GM19452 (cell line): Measurements from ENCODE around the gene SET.

Experiments
- ATAC-seq: cut with Tn5 transposase; IDR thresholded peaks from one replicate; pipeline ENCODE4 v1.9.1; 2021; ENCODE audit not compliant: unreplicated experiment

The SET gene

DNA sequence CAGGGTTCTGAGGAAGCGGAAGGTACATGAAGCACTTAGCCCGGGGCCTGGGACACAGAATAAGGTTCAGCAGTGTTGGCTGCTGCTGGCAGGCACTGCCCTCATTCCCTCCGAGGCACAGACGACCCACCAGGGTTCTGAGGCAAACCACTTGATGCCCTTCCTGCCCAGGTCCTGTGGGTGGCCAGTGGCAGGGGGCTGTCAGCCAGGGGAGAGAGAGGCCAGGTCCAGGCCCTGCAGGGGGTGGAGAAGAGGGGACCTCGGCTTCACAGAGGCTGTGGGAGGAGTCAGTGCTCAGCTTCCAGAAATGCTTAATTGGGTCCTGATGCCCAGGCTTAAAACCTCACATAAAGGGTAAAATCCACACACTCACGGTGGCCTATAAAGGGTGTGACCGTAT is 39.3 kb downstream of the SET start:
- ATAC-seq, result no peak

DNA sequence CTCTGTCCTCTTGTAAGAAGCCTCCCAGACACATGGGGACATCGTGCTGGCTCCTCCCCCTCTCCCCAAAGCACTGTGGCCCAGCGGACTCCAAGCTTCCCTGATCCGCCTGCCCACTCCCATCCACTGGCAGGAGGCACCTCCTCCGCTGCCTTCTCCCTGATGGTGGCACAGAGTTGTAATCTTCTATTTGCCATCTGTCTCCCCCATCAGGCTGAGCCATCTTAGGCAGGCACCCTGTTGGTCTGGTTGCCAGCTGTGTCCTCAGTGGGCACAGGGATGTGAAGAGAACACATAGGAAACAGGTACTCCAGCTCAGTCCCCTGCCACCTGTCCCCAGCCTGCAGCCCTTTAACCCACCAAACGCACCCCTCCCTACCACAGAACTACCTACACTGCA is 40.3 kb downstream of the SET start:
- ATAC-seq, result no peak

DNA sequence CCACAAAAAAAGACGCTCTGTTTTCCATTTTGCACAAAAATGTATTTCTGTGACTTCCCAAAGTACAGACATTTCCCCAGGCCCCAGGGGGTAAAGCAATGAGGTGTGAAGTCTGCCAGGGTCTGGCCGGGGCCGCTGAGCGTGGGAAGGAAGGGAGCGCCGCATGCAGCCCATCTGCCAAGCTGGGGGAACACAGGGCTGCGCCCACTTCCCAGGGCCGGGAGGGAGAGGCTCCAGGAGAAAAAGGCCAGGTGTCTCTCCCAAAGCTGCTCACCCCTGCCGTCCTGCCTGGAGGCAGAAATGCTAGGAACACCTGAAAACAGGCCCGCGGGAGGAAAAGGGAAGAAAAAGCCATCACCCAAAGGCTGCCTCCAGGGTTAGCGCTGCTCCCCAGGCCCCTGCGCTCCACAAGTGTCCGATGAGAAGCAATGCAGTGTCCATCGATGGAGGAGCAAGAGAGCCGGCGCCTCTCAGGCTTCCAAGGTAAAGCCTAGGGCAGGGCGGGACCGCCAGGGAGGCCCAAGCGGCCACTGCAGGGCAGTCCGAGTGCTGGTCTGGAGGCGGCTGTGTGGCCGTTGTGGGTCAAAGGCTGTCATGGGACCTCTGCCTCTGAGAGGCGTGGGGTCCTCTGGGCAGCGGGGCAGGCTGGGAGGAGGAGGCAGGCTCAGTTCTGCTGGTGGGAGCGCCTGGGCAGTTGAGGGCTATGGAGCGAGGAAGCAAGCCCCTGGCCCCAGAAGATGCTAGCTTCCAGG is 40.9 kb downstream of the SET start:
- no peak for ATAC-seq

DNA sequence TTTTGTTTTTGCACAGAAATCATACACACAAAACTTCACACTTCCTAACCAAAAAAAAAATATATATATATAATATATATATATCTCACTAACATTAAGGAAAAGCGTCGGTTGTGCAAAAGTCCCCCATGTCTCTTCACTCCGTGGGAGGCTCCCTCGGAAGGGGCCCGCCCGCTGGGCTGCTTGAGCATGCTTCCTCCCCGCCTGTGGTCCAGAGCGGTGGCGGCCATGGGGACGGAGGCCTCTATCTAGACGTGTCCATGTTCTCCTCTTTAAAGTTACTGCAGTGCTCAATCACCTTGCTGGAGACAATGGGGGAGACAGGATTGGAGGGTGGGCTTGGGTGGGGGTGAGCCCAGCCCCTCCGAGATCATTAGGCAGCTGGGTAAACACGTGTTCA is 42.1 kb downstream of the SET start:
- ATAC-seq, result no peak

DNA sequence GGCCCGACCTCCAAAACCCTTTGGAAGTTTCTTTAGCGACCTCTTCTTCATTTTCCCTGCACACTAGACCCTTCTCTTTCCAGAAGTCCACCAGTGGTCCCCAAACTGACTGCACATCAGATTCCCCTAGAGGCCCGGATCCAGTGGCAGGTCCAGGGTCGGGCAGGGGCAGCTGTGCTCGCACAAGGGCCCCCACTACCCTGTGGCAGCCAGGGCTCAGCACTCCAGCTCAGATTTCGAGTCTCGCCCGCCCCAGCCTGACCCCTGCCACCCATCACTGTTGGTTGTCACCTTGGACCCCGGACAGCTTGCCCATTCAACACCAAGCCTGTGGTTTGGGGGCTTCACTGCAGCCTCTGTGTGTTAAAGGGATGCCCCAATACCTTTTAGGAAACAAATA is 42.7 kb downstream of the SET start:
- no peak for ATAC-seq

DNA sequence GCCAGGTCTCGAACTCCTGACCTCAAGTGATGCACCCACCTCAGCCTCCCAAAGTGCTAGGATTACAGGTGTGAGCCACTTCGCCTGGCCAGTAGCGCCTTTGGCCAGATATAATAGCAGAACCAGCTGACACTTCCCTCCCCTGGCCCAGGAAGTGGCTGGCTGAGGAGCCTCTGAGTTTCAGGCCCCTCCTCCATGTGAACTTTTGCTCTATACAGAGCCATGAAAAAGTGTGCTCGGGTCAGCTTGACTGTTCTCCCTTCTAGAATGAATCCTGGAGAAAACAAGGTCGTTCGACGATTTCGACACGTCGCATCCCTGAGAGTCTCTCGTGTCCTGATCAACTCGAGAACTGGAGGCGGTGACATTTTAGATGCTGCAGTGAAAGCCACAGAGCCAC is 43.6 kb downstream of the SET start:
- no peak for ATAC-seq

DNA sequence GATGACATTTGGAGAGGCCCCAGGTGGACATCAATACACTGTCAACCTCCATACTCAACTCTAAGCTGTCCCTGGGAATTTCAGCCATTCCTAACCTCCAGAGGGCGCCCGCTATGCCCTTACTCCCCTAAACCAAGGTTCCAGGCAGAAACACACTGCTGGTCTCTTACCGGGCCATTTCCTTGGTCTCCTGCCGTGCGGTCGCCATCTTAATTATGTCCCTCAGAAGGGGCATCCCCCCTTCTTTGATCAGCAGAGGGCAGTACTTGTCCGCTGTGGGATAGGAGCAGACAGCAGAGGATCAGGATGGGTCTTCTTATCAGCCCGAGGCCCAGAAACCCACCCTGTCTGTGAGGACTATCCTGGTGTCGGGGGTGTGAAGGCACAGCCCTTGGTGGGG is 44.2 kb downstream of the SET start:
- no peak for ATAC-seq

DNA sequence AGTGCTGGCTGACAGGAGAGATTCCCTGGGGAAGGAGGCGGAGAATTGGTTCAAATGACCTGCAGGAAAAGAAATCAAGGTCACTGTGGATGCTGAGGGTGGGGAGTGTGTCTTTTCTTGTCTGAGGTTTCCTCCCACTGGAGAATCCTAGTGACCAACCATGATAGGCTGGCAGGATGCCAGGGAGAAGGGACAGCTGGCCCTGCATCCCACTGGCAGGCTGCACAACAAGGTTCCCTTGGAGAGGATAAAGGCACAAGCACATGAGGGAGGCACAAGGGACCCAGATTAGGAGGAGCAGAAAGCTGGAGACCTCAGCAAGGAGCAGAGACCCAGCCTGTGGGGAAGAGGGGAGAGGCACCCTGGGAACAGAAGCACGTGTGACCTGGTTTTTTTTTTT is 46.4 kb downstream of the SET start:
- ATAC-seq, result no peak

DNA sequence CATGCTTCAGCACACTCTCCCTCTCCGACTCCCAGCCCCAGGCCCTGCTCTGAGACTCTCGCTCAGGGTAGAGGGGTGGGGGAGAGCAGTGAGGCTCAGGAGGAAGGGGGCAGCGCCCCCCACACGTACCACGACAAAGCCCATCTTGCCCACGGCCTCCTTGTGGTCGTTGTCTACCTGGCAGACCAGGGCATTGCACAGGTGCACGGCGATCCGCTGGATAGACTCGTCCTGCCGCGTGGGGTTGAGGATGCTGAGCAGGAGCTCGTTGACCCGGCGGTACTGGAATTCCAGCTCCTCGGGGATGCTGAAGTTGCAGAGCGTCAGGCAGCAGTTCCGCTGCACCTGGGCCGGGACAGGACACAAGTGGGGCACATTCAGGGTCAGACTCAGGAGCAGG is 53.4 kb downstream of the SET start:
- ATAC-seq, result no peak

DNA sequence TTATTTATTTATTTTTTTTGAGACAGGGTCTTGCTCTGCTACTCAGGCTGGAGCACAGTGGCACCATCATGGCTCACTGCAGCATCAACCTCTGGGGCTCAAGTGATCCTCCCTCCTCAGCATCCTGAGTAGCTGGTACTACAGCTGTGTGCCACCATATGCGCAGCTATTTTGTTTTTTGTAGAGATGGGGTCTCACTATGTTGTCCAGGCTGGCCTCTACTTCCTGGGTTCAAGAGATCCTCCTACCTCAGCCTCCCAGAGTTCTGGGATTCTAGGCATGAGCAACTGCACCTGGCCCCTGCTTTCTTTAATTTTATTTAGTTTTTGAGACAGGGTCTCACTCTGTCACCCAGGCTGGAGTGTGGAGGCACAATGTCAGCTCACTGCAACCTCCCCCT is 54.4 kb downstream of the SET start:
- no peak for ATAC-seq
